Right renal cortex interstitium (tissue), 3 donors: ENCODE results near the gene TDG. TPM values are rescaled to one million over a fixed set of nuclear protein-coding genes. Genes with fewer than 3 reads are reported as not detected.

Source experiments
- DNase-seq, 3 donors: peaks; one replicate each; pipeline ENCODE4 v3.0.0-alpha.2; 2013; ENCODE audit warnings: low read depth in 3 of 3, low spot score in 2 of 3
- polyA plus RNA-seq, 3 donors: library from polyadenylated mRNA; unstranded; fragments of 120-200 nt; gene quantifications; one replicate each; pipeline ENCODE4 v1.2.1, GENCODE V29; 2013; ENCODE audit not compliant: insufficient read length in 3 of 3

The TDG gene
- polyA plus RNA-seq, 3 donors, result 49.2 to 59.2 (median 53.0) TPM

DNA sequence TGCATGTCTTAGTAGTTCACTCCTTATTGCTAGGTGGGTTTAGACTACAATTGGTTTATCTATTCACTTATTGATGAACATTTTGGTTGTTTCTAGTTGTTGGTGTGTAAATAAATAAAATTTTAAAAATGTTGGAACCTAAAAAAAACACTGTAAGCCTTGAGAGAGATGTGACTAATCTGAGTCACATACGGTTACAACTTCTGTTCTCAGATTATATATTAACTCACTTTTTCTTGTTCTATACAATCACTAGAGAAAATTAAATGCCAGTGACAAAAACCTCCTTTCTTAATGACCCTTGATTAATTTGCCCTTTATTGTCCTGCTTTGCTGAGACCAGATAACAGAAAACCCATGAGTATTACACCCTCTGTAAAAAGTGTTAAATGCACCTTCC, 7.1 kb upstream of the TDG start:
- no peak for DNase-seq

DNA sequence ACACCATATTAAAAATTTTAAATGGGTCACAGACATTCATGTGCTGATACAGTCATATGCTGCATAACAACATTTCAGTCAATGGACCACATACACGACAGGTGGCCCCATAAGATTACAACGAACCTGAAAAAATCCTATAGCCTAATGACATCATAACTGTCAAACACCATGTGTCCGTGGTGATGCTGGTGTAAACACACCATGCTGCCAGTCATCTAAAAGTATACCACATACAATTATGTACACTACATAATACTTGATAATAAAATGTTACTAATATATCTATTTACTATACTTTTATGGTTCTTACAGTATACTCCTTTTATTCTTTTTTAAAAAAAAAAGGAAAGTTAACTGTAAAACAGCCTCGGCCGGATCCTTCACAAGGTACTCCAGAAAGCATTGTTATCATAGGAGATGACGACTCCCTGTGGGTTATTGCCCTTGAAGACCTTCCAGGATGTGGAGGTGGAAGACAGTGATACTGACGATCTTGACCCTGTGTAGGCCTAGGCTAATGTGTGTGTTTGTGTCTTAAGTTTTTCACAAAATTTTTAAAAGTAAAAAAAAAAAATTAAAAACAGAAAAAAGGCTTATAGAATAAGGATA, 5.0 kb upstream of the TDG start:
- DNase-seq, result no peak

- DNase-seq, result no peak
Observed at GRCh38 chr12:103962493-103962892, 3.2 kb upstream of the TDG start.

GRCh38 chr12:103964805-103965204, 867 bp upstream of the TDG start:
- no peak for DNase-seq

DNA sequence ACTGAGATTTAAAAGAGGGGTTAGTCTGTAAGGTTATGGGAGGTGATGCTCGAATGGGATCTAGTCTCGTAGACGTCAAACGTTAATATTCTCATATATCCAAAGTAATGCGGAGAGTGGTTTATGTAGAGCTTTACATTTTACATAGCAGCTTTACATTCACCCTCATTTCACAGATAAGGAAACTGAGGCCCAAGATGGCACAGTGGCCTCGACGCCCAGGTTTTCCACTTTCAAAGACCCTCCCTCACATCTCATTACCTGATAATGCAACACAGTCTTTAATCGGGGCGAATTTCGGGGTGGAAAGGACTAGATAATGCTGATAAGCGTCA, 450 bp upstream of the TDG start:
- no peak for DNase-seq

- DNase-seq, result no peak
Observed at GRCh38 chr12:103966736-103967135, 1.1 kb downstream of the TDG start.

DNA sequence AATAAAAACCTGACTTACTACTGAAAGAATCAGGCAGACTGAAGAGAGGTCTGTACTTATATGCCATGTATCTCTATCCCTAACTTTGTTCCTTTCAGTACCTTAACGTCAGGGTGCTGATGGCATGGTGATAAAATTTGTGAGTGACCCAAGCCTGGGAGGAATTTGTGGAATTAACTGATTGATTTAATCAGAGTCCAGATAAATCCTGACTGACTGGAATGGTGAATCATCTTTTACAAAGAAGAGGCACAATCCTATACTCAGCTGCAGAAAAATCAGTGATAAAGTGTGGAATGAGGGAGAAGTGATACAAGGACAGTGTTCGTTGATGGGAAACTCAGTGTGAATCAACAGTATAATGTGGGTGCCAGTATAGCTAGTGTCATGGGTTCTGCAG, 3.7 kb downstream of the TDG start:
- DNase-seq, result no peak

DNA sequence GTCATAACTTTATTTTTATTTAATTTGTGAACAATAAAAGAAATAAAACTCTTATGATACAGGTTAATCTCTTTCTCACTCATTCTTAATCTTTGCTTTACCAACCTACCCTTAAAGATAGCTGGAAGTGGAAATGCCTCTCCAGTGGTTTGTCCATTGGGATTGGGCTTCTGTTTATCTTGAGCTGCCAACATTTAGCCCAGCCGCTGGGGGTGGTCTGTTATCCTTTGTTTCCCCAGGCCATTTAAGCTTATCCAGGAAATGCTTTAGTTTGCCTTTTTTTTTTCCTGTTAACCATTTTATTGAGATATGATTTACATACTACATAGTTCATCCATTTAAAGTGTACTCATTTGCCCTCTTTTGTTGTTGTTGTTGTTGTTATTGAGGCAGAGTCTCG, 8.2 kb downstream of the TDG start:
- no peak for DNase-seq

GRCh38 chr12:103975368-103975767, 9.7 kb downstream of the TDG start:
- no peak for DNase-seq

GRCh38 chr12:103978384-103978982, 12.8 kb downstream of the TDG start:
- DNase-seq, result no peak

GRCh38 chr12:103986829-103987228, 21.2 kb downstream of the TDG start:
- DNase-seq, result no peak

GRCh38 chr12:103994235-103994634, 28.6 kb downstream of the TDG start:
- DNase-seq, result no peak

GRCh38 chr12:103996595-103996994, 30.9 kb downstream of the TDG start:
- DNase-seq, result no peak

DNA sequence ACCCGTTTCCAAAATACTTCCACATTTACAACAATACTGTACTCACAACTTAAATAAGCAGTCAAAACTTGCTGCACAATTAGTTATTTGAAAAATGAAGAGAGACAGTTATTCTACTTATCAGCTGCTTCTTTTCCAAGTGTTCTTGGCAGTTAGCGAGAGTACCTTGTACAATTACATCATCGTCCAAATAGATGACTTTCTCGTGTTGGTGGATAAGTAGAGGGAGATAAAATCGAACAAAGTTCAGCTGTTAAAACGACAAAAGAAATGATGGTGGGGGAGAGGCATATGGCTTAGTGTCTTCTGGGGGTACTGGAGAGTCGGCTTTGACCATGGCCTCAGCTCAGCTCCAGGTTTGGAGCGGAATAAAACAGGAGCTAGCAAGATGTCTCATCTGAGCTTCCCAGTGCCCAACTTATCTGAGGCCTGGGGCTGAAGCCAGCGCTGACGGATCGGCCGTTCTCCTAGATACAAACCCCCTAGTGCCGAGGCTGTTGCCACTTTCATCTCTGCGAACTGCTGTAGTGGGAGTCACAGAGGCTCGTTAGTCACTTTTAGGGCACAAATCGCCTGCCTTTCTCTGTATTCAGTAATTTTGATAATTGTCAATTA, 31.7 kb downstream of the TDG start:
- no peak for DNase-seq

DNA sequence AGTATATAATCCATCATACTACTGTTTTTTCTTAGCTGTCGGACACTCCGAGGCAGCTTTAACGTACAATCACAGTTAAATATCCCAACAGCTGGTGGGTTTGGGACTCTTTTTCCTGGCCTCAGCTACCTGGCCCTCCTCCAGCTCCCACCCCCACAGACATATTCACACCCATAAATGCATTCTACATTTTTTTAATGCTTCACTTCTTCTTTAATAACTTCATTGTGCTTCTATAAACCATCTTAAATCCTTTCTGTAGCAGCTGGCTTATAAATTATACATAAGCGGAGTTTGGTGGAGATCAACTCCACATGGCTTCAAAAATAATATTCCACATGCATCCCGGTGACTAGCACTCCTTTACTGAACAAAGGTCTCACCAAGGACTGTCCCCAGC, 33.3 kb downstream of the TDG start:
- DNase-seq, result no peak

DNA sequence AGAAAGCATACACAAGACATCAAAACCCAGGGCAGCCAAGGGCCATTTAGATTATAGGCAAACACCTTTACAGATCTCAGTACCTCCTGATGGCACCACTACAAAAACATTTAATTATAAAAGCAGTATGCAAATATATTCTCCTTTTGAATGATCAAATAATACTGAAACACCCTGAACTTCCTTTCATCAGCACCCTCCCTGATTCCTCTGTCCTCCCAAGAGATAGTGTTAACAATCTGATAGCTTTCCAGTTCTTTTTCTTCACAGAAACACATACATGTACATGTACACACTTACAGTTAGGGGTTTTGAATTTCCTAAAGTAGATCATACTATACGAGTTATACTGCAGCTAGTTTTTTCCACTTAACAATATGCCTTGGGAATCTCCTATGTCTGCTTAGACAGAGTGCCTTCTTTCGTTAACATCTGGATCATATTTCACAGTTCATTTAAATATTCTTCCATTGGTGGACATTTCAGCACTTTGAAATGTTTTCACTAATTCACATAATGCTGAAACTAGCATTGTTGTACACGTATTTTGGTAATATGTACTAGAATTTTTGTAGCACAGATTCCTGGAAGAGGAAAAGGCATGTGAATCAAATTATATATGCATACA, 35.2 kb downstream of the TDG start:
- DNase-seq, result no peak

DNA sequence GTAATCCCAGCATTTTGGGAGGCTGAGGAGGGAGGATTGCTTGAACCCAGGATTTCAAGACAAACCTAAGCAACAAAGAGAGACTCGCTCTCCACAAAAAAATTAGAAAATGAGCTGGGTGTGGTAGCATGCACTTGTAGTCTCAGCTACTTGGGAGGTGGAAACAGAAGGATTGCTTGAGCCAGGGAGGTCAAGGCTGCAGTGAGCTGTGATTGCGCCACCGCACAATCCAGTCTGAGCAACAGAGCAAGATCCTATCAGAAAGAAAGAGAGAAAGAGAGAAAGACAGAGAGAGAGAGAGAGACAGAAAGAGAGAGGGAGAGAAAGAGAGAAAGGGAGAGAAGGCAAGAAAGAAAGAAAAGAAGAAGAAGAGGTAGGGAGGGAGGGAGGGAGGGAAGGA, 37.0 kb downstream of the TDG start:
- DNase-seq, result no peak

- no peak for DNase-seq
Observed at GRCh38 chr12:104003596-104003995, 37.9 kb downstream of the TDG start.

GRCh38 chr12:104006929-104007328, 41.3 kb downstream of the TDG start:
- DNase-seq, result no peak

GRCh38 chr12:104010121-104010520, 44.4 kb downstream of the TDG start:
- no peak for DNase-seq

DNA sequence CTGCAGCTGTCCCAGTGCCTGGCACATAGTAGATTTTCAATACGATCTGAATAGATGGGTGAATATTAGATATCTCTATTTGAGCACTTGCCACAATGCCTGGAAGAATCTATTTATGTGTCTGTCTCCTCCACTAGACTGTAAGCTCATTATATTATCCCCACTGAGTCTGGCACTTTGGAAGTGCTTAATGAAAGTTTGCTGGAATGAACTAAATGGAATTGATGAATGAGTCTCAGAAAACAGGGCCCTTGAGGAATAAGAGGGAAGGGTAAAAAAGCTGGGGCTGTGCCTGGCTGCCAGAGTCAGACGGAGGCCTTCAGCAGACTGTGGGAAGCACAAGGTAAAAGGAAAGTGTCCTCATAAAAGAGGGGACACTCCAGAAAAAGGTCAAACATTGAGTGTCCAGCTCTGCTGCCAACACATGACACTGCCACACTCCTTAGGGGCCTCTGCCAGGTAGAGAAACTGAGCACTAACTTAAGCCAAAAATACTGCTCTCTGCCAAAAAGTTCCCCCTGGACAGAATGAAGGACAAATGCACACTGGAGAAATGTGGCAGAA, 45.0 kb downstream of the TDG start:
- no peak for DNase-seq

DNA sequence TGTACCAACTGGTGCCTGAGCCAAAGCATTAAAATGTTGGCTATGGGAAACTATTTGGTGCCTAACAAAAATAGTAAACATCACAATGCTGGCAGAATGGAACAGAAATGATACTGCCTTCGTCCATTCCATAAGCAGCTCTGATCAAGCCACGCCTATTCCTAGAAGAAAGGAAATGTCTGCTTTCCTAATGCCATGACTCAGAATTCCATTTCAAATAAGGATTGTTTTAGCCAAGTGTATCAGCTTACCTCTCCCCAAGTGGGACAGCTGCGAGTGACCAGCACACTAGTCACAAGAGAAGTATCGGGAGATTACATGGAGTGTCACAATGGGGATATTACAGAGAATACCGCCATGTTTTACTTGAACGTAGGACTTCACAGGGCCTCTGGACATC, 45.6 kb downstream of the TDG start:
- no peak for DNase-seq
